Activated gamma-delta T cell treated with Interleukin-2 at 50 U/mL for 16 hours (primary cell): Measurements from ENCODE around the gene RASA1.
"Not testable (repeated sequence)": the region's sequence is repeated elsewhere in the genome, so short reads cannot be mapped to it uniquely, and the experiment has no call there.

ENCODE experiments used
- DNase-seq: peaks from one replicate; pipeline ENCODE4 v3.0.0-alpha.2; 2020

Gene RASA1

GRCh38 chr5:87287266-87287665 is 19.6 kb downstream of the RASA1 start:
- DNase-seq = not testable (repeated sequence)

GRCh38 chr5:87298692-87299362 is 31.1 kb downstream of the RASA1 start:
- DNase-seq = no peak

- no peak for DNase-seq
Measured at GRCh38 chr5:87300176-87300575, 32.5 kb downstream of the RASA1 start.

GRCh38 chr5:87300744-87301143 is 33.1 kb downstream of the RASA1 start:
- peak; percentile 16 for DNase-seq

GRCh38 chr5:87302061-87302460 is 34.4 kb downstream of the RASA1 start:
- DNase-seq = no peak

GRCh38 chr5:87303324-87303723 is 35.6 kb downstream of the RASA1 start:
- DNase-seq = no peak

GRCh38 chr5:87306090-87306489 is 38.4 kb downstream of the RASA1 start:
- DNase-seq = not testable (repeated sequence)

GRCh38 chr5:87307796-87308423 is 40.2 kb downstream of the RASA1 start:
- DNase-seq = no peak

- no peak for DNase-seq
Measured at GRCh38 chr5:87311405-87312279, 44.0 kb downstream of the RASA1 start.

GRCh38 chr5:87313216-87313615 is 45.5 kb downstream of the RASA1 start:
- no peak for DNase-seq

GRCh38 chr5:87319469-87319868 is 51.8 kb downstream of the RASA1 start:
- no peak for DNase-seq

- DNase-seq = no peak
Measured at GRCh38 chr5:87321605-87322004, 53.9 kb downstream of the RASA1 start.

GRCh38 chr5:87322381-87322780 is 54.7 kb downstream of the RASA1 start:
- DNase-seq = no peak

- no peak for DNase-seq
Measured at GRCh38 chr5:87327998-87328397, 60.3 kb downstream of the RASA1 start.

- DNase-seq = no peak
Measured at GRCh38 chr5:87329114-87329513, 61.4 kb downstream of the RASA1 start.

GRCh38 chr5:87339986-87340385 is 72.3 kb downstream of the RASA1 start:
- DNase-seq = no peak

GRCh38 chr5:87340716-87341115 is 73.0 kb downstream of the RASA1 start:
- no peak for DNase-seq

GRCh38 chr5:87347272-87347671 is 79.6 kb downstream of the RASA1 start:
- no peak for DNase-seq

GRCh38 chr5:87347841-87348240 is 80.2 kb downstream of the RASA1 start:
- no peak for DNase-seq

GRCh38 chr5:87354496-87354895 is 86.8 kb downstream of the RASA1 start:
- no peak for DNase-seq

- no peak for DNase-seq
Measured at GRCh38 chr5:87359106-87359505, 91.4 kb downstream of the RASA1 start.

- no peak for DNase-seq
Measured at GRCh38 chr5:87360132-87360531, 92.4 kb downstream of the RASA1 start.

- no peak for DNase-seq
Measured at GRCh38 chr5:87361031-87361445, 93.4 kb downstream of the RASA1 start.
